Measurements from ENCODE around the gene FOXO4.

FOXO4 gene

GRCh38 chrX:71148278-71148663, 52.6 kb downstream of the FOXO4 start:
- H3K9me3 ChIP-seq (ENCODE audit: control insufficient read depth, insufficient read depth, low read length), result no peaks in the 10 kb centered on the region

DNA sequence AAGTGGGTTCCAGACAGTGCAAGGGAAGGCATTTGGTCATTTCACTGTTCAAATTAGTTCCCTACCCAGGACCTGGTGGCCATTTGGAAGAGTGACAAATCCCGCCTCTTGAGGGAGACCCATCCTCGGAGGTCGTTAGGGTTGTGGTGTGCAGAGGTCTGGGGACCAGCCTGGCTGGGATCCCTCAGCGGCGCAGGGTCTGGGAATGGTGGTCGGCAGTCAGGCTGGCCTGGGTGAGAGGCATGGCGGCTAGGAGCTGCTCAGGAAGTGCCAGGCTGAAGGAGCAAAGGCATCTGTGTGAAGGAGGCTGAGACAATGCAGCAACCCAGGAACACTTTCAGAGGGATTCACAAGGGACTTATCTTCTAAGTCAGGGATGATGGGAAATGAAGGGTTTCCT, 55.7 kb downstream of the FOXO4 start:
- Histone ChIP-seq H3K36me3 (ENCODE audit: control insufficient read depth, insufficient read depth, low read length) (no peaks in the 10 kb centered on the region), H3K4me1 (ENCODE audit: control insufficient read depth, insufficient read depth, low read length) (peaks cover under 1% of the 10 kb centered on the region), H3K9me3 (ENCODE audit: control insufficient read depth, insufficient read depth, low read length) (peaks cover under 1% of the 10 kb centered on the region), H3K27me3 (ENCODE audit: control insufficient read depth, insufficient read depth, low read length) (no peaks in the 10 kb centered on the region), H3K9ac (ENCODE audit: low read depth, low read length) (no peak overlapping the region), H3K4me3 (ENCODE audit: low read depth, low read length) (no peak overlapping the region)

More at GRCh38 chrX:71148278-71148663, 52.6 kb downstream of the FOXO4 start:
- H3K36me3 ChIP-seq (ENCODE audit: control insufficient read depth, insufficient read depth, low read length), result no peaks in the 10 kb centered on the region
- peaks cover 3% of the 10 kb centered on the region for H3K4me1 ChIP-seq (ENCODE audit: control insufficient read depth, insufficient read depth, low read length)
- H3K27me3 ChIP-seq (ENCODE audit: control insufficient read depth, insufficient read depth, low read length), result no peaks in the 10 kb centered on the region
- H3K9ac ChIP-seq (ENCODE audit: low read depth, low read length), result no peak overlapping the region
- H3K4me3 ChIP-seq (ENCODE audit: low read depth, low read length), result no peak overlapping the region

All from iPS-15b (cell line).